ENCODE data around the gene TFCP2L1. TPM values are rescaled to one million over a fixed set of nuclear protein-coding genes. Genes with fewer than 3 reads are reported as not detected.

Gene TFCP2L1
- total and polyA plus RNA-seq, 2 donors (not counting 1 experiment from before 2014, with no cell fraction given), result not detected

- H3K27me3 ChIP-seq (ENCODE audit: control insufficient read depth, insufficient read depth, low read length), result peaks cover 29% of the 10 kb centered on the region
Measured at GRCh38 chr2:121282800-121283385, 2.1 kb downstream of the TFCP2L1 start.

GRCh38 chr2:121281694-121282093, 3.3 kb downstream of the TFCP2L1 start:
- no peaks in the 10 kb centered on the region for H3K36me3 ChIP-seq (ENCODE audit: control insufficient read depth, insufficient read depth, low read length)
- TF ChIP-seq CTCF (conservative IDR thresholded peaks at IDR 0.05 in 1 of 2, IDR thresholded peaks at IDR 0.05 in 1 of 2; ENCODE audit: low read depth in 1 of 2, low read length in 2 of 2) (no peak), EZH2 (IDR thresholded peaks at IDR 0.05; ENCODE audit: low read length, missing control alignments) (no peak)
- no peak overlapping the region for H2AFZ ChIP-seq (ENCODE audit: low read length)
- no peak for DNase-seq (ENCODE audit: low read depth in 2 of 2)
- H3K4me2 ChIP-seq (ENCODE audit: extremely low read depth, insufficient read depth, low read length), result no peak overlapping the region
- peaks cover 29% of the 10 kb centered on the region for H3K27me3 ChIP-seq (ENCODE audit: control insufficient read depth, insufficient read depth, low read length)
- H3K4me3 ChIP-seq (replicated peaks in 1 of 4; ENCODE audit: control extremely low read depth in 1 of 4, insufficient read depth in 1 of 4, low read depth in 3 of 4, low read length in 4 of 4), result no peak overlapping the region
- H4K20me1 ChIP-seq (ENCODE audit: control insufficient read depth, extremely low read depth, insufficient read depth, low read length), result no peaks in the 10 kb centered on the region
- H3K4me1 ChIP-seq (ENCODE audit: control insufficient read depth, extremely low read depth, insufficient read depth, low read length), result no peaks in the 10 kb centered on the region
- H3K9me3 ChIP-seq (ENCODE audit: control insufficient read depth, insufficient read depth, low read depth, low read length), result no peaks in the 10 kb centered on the region
- no peaks in the 10 kb centered on the region for H3K79me2 ChIP-seq (ENCODE audit: control insufficient read depth, insufficient read depth, low read length)
- no peak overlapping the region for H3K9ac ChIP-seq (ENCODE audit: insufficient read depth, low read length)
- H3K27ac ChIP-seq (ENCODE audit: insufficient read depth, low read length), result no peak overlapping the region

More at GRCh38 chr2:121282800-121283385, 2.1 kb downstream of the TFCP2L1 start:
- Histone ChIP-seq H2AFZ (ENCODE audit: low read length) (no peak overlapping the region), H3K4me3 (replicated peaks in 1 of 4; ENCODE audit: control extremely low read depth in 1 of 4, insufficient read depth in 1 of 4, low read depth in 3 of 4, low read length in 4 of 4) (no peak overlapping the region), H3K4me2 (ENCODE audit: extremely low read depth, insufficient read depth, low read length) (no peak overlapping the region), H3K4me1 (ENCODE audit: control insufficient read depth, extremely low read depth, insufficient read depth, low read length) (no peaks in the 10 kb centered on the region), H3K9me3 (ENCODE audit: control insufficient read depth, insufficient read depth, low read depth, low read length) (no peaks in the 10 kb centered on the region), H3K27ac (ENCODE audit: insufficient read depth, low read length) (no peak overlapping the region), H3K79me2 (ENCODE audit: control insufficient read depth, insufficient read depth, low read length) (no peaks in the 10 kb centered on the region), H3K9ac (ENCODE audit: insufficient read depth, low read length) (no peak overlapping the region), H4K20me1 (ENCODE audit: control insufficient read depth, extremely low read depth, insufficient read depth, low read length) (no peaks in the 10 kb centered on the region), H3K36me3 (ENCODE audit: control insufficient read depth, insufficient read depth, low read length) (no peaks in the 10 kb centered on the region)
- DNase-seq (ENCODE audit: low read depth in 2 of 2), result no peak
- no peak for TF ChIP-seq EZH2 (IDR thresholded peaks at IDR 0.05; ENCODE audit: low read length, missing control alignments)
- TF ChIP-seq CTCF (conservative IDR thresholded peaks at IDR 0.05 in 1 of 2, IDR thresholded peaks at IDR 0.05 in 1 of 2; ENCODE audit: low read depth in 1 of 2, low read length in 2 of 2), result no peak

GRCh38 chr2:121281107-121281506, 3.9 kb downstream of the TFCP2L1 start:
- Histone ChIP-seq H3K79me2 (ENCODE audit: control insufficient read depth, insufficient read depth, low read length) (no peaks in the 10 kb centered on the region), H4K20me1 (ENCODE audit: control insufficient read depth, extremely low read depth, insufficient read depth, low read length) (no peaks in the 10 kb centered on the region), H3K36me3 (ENCODE audit: control insufficient read depth, insufficient read depth, low read length) (no peaks in the 10 kb centered on the region), H3K27me3 (ENCODE audit: control insufficient read depth, insufficient read depth, low read length) (peaks cover 26% of the 10 kb centered on the region), H3K9me3 (ENCODE audit: control insufficient read depth, insufficient read depth, low read depth, low read length) (no peaks in the 10 kb centered on the region), H2AFZ (ENCODE audit: low read length) (no peak overlapping the region), H3K9ac (ENCODE audit: insufficient read depth, low read length) (no peak overlapping the region), H3K4me1 (ENCODE audit: control insufficient read depth, extremely low read depth, insufficient read depth, low read length) (no peaks in the 10 kb centered on the region), H3K4me3 (replicated peaks in 1 of 4; ENCODE audit: control extremely low read depth in 1 of 4, insufficient read depth in 1 of 4, low read depth in 3 of 4, low read length in 4 of 4) (no peak overlapping the region), H3K27ac (ENCODE audit: insufficient read depth, low read length) (no peak overlapping the region), H3K4me2 (ENCODE audit: extremely low read depth, insufficient read depth, low read length) (no peak overlapping the region)
- no peak for DNase-seq (ENCODE audit: low read depth in 2 of 2)
- TF ChIP-seq CTCF (conservative IDR thresholded peaks at IDR 0.05 in 1 of 2, IDR thresholded peaks at IDR 0.05 in 1 of 2; ENCODE audit: low read depth in 1 of 2, low read length in 2 of 2), result no peak
- TF ChIP-seq EZH2 (IDR thresholded peaks at IDR 0.05; ENCODE audit: low read length, missing control alignments), result no peak

Data from fibroblast of lung (primary cell).